ENCODE measurements around the gene KRT83. TPM values are rescaled to one million over a fixed set of nuclear protein-coding genes. Genes with fewer than 3 reads are reported as not detected.

KRT83 gene
- total RNA-seq, 4 donors from 2014 or later = 0.21 TPM; not detected in 3

DNA sequence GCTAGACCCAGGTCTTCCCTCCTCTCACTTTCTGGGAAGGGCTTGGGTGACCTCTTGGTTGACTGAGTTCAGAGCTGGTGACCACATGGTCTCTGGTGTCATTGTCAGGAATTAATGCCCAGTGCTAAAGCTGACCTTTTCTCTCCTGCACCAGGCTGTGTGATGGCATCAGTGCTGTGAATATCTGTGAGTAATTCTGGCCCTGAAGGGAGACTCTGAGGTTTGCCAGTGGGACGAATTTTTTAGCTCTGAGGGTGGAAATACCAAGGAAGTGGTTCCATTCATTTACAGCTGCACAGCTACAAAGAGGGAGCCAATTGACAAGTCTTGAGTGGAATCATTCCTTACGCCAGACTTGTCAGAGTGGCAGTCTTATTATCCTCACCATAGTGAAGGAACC is 53.0 kb downstream of the KRT83 start:
- no peak for DNase-seq
- H3K27me3 ChIP-seq = no peaks in the 10 kb centered on the region
- TF ChIP-seq, protein P1, sequence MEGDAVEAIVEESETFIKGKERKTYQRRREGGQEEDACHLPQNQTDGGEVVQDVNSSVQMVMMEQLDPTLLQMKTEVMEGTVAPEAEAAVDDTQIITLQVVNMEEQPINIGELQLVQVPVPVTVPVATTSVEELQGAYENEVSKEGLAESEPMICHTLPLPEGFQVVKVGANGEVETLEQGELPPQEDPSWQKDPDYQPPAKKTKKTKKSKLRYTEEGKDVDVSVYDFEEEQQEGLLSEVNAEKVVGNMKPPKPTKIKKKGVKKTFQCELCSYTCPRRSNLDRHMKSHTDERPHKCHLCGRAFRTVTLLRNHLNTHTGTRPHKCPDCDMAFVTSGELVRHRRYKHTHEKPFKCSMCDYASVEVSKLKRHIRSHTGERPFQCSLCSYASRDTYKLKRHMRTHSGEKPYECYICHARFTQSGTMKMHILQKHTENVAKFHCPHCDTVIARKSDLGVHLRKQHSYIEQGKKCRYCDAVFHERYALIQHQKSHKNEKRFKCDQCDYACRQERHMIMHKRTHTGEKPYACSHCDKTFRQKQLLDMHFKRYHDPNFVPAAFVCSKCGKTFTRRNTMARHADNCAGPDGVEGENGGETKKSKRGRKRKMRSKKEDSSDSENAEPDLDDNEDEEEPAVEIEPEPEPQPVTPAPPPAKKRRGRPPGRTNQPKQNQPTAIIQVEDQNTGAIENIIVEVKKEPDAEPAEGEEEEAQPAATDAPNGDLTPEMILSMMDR (IDR thresholded peaks at IDR 0.05) = no peak
- no peak for TF ChIP-seq POLR2A (IDR thresholded peaks at IDR 0.05)
- H3K36me3 ChIP-seq = no peaks in the 10 kb centered on the region
- no peak overlapping the region for H3K27ac ChIP-seq
- no peaks in the 10 kb centered on the region for H3K4me1 ChIP-seq
- intact Hi-C loops (cut with DNase I; ENCODE audit: low total_unique reads) = no loop called here
- H3K9me3 ChIP-seq = no peaks in the 10 kb centered on the region
- H3K4me3 ChIP-seq = no peak overlapping the region

DNA sequence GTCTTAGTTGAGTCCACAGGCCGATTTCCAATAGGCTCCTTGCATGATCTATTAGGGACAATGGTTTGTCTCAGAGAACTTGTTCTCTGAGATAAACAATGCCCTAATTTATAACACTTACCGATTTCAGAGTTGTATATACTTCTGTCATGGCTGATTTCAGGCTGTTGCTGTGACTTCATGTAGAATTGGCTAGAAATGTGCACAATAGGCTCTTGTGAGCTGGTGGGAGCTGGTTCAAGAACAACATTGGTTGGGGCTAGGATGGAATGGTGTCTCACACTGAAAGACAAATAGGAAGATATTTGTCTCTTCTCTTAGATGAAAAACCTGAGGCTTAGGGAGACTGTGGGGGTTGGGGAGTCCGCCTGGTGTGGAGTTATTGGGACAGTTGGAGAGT is 53.5 kb downstream of the KRT83 start:
- Histone ChIP-seq H3K4me3 (no peak overlapping the region), H3K9me3 (no peaks in the 10 kb centered on the region), H3K27ac (no peak overlapping the region), H3K27me3 (no peaks in the 10 kb centered on the region), H3K4me1 (no peaks in the 10 kb centered on the region), H3K36me3 (no peaks in the 10 kb centered on the region)
- DNase-seq = no peak
- intact Hi-C loops (cut with DNase I; ENCODE audit: low total_unique reads) = no loop called here
- no peak for TF ChIP-seq POLR2A (IDR thresholded peaks at IDR 0.05)
- TF ChIP-seq, protein P1 (IDR thresholded peaks at IDR 0.05) = no peak

DNA sequence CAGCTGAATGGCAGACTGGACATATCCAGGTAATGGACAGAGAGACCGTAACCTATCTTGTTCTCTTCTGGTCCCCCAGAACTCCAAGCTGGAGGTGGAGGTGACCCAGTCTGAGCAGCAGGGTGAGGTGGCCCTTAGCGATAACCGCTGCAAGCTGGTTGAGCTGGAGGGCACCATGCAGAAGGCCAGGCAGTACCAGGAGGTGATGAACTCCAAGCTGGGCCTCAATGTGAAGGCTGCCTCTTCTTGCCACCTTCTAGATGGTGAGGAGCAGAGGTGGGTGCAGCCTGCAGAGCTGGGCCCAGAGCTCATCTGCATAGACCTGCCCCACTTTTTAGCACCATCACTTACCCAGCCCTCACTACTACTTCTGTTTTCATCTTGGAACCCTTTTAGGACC is 53.9 kb downstream of the KRT83 start:
- TF ChIP-seq, protein P1 (IDR thresholded peaks at IDR 0.05) = no peak
- TF ChIP-seq POLR2A (IDR thresholded peaks at IDR 0.05) = no peak
- Histone ChIP-seq H3K27me3 (no peaks in the 10 kb centered on the region), H3K4me3 (no peak overlapping the region), H3K4me1 (no peaks in the 10 kb centered on the region), H3K9me3 (no peaks in the 10 kb centered on the region), H3K27ac (no peak overlapping the region), H3K36me3 (no peaks in the 10 kb centered on the region)
- DNase-seq = no peak
- intact Hi-C loops (cut with DNase I; ENCODE audit: low total_unique reads) = no loop called here

DNA sequence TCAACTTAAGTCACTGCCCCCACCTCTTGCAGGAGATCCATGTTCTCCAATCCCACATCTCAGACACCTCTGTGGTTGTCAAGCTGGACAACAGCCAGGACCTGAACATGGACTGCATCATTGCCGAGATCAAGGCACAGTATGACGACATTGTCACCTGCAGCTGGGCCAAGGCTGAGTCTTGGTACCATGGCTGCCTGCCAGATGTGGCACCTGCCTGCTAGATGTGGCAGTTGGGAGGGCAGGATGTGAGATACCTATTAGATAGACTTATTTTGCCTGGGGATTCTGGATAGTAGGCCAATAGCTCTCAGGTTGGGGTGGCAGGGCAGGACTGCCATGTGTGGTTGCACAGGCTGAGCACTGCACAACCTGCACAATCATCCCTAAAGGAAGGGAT is 54.7 kb downstream of the KRT83 start:
- DNase-seq = no peak
- no peak overlapping the region for H3K27ac ChIP-seq
- H3K36me3 ChIP-seq = no peaks in the 10 kb centered on the region
- TF ChIP-seq, protein P1 (IDR thresholded peaks at IDR 0.05) = no peak
- TF ChIP-seq POLR2A (IDR thresholded peaks at IDR 0.05) = no peak
- no peak overlapping the region for H3K4me3 ChIP-seq
- intact Hi-C loops (cut with DNase I; ENCODE audit: low total_unique reads) = no loop called here
- H3K27me3 ChIP-seq = no peaks in the 10 kb centered on the region
- H3K4me1 ChIP-seq = no peaks in the 10 kb centered on the region
- no peaks in the 10 kb centered on the region for H3K9me3 ChIP-seq

DNA sequence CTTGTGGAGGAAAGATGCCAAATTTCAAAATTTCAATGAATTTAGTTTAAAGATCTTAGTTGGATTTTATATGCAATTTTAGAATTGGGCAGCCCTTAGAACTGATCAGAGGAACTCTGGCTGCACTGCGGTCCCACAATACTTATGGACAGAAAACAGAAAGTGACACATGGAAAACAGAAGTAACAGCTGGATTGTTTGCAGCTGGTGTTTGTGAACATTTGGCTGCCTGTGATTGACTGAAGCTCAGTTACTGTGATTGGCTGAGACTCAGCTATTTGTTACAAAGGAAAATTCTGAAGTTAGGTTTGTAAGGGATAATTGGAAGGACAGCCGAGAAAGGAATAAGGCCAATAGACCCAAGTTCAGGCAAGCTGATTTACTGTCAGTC is 56.8 kb downstream of the KRT83 start:
- no peaks in the 10 kb centered on the region for H3K9me3 ChIP-seq
- no peak overlapping the region for H3K27ac ChIP-seq
- intact Hi-C loops (cut with DNase I; ENCODE audit: low total_unique reads) = no loop called here
- no peaks in the 10 kb centered on the region for H3K27me3 ChIP-seq
- no peak for DNase-seq
- TF ChIP-seq, protein P1 (IDR thresholded peaks at IDR 0.05) = no peak
- TF ChIP-seq POLR2A (IDR thresholded peaks at IDR 0.05) = no peak
- H3K4me3 ChIP-seq = no peak overlapping the region
- no peaks in the 10 kb centered on the region for H3K36me3 ChIP-seq
- H3K4me1 ChIP-seq = no peaks in the 10 kb centered on the region

Other genes starting within 250 kb of the KRT83 start
- gene SMIM41, start 241.7 kb downstream of the KRT83 start, total RNA-seq = not detected
- 1 to 10 TPM in 1 of 4 donors, not detected in 3; 1.1 TPM for gene KRT80, start 129.4 kb downstream of the KRT83 start, total RNA-seq
- gene KRT7, start 88.2 kb downstream of the KRT83 start, total RNA-seq = 10 to 100 TPM in 1 of 4 donors, 1 to 10 TPM in 2, not detected in 1; 2.1 to 51.2 (median 5.1) TPM
- under 1 TPM in 1 of 4 donors, not detected in 3; 0.35 TPM for gene KRT86, start 46.8 kb downstream of the KRT83 start, total RNA-seq
- not detected for gene KRT81, start 29.9 kb downstream of the KRT83 start, total RNA-seq
- under 1 TPM in 1 of 4 donors, not detected in 3; 0.76 TPM for gene KRT85, start 46.1 kb upstream of the KRT83 start, total RNA-seq
- gene KRT84, start 64.3 kb upstream of the KRT83 start, total RNA-seq = under 1 TPM in 1 of 4 donors, not detected in 3; 0.14 TPM
- gene KRT82, start 84.9 kb upstream of the KRT83 start, total RNA-seq = not detected
- not detected for gene KRT75, start 113.0 kb upstream of the KRT83 start, total RNA-seq
- not detected for gene KRT6B, start 130.7 kb upstream of the KRT83 start, total RNA-seq
- gene KRT6C, start 152.4 kb upstream of the KRT83 start, total RNA-seq = under 1 TPM in 2 of 4 donors, not detected in 2; 0.14 to 0.34 TPM
- 10 to 100 TPM in 1 of 4 donors, 1 to 10 TPM in 1, under 1 TPM in 1, not detected in 1; 0.90 to 48.5 (median 1.7) TPM for gene KRT6A, start 171.9 kb upstream of the KRT83 start, total RNA-seq
- 10 to 100 TPM in 1 of 4 donors, 1 to 10 TPM in 1, not detected in 2; 2.0 to 33.7 TPM for gene KRT5, start 199.0 kb upstream of the KRT83 start, total RNA-seq
- not detected for gene KRT71, start 231.7 kb upstream of the KRT83 start, total RNA-seq

Measured in uterus (tissue), 4 donors.